IPS DF 19.7 (cell line): ENCODE measurements around the gene HSPB1.
"Not testable (repeated sequence)": the region's sequence is repeated elsewhere in the genome, so short reads cannot be mapped to it uniquely, and the experiment has no call there.

Experiments used
- DNase-seq: peaks from one replicate; pipeline ENCODE4 v3.0.0-alpha.2; 2013; ENCODE audit warnings: low read depth, low spot score

Gene HSPB1

DNA sequence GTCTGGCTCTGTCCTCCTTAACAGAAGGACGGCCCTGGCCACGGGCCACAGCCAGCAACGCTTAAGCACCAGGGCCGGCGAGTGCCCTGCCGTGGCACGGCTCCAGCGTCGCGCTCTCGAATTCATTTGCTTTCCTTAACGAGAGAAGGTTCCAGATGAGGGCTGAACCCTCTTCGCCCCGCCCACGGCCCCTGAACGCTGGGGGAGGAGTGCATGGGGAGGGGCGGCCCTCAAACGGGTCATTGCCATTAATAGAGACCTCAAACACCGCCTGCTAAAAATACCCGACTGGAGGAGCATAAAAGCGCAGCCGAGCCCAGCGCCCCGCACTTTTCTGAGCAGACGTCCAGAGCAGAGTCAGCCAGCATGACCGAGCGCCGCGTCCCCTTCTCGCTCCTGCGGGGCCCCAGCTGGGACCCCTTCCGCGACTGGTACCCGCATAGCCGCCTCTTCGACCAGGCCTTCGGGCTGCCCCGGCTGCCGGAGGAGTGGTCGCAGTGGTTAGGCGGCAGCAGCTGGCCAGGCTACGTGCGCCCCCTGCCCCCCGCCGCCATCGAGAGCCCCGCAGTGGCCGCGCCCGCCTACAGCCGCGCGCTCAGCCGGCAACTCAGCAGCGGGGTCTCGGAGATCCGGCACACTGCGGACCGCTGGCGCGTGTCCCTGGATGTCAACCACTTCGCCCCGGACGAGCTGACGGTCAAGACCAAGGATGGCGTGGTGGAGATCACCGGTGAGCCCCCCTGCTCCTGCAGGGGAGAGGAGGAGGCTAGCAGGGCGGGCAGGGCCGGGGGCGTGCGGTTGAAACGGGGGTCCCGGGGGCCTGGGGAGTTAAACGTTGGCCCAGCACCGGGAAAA lies at the start of gene HSPB1:
Gene HSPB1 (plus strand): TSS at position 327 of the 855 bp plus-strand sequence. CDS start 40 bp downstream, at position 367.
- no peak for DNase-seq

DNA sequence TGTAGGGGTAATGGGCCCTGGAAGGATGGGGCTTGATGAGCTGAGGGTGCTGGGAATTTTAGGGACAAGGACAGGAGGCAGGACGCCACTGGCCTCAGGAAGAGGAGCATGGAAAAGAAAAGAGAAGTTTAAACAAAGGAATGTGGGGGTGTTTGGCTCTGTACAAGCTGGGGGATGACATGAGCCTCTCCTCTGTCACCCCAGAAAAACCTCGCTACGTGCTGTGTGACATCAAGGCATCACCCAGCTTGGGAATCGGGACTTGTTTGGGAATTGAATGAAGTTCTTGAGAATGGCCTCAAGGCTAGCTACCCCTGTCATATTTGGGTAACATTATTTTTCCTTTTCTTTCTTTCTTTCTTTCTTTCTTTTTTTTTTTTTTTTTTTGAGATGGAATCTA lies 47.7 kb upstream of the HSPB1 start:
- DNase-seq = no peak

DNA sequence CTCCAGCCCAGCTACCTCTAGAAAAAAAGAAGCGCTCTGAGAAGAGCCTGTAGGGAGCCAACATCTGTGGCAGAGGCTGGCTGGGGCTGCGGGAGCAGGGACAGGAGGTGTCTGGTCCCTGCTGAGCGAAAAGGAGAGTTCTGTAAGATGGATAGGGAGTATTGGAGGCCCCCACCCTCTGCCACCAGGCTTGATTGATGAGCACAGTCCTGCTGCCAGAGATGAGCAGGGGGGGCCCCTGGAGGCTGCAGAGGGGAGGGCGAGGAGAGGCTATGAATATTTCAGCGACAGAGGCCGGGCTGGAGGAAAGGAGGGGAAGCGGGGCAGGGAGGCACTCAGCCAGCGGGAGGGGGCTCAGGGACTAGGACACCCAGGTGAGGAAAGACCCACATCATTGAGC lies 44.5 kb upstream of the HSPB1 start:
- DNase-seq = no peak

- DNase-seq = no peak
Observed at GRCh38 chr7:76259124-76260093, 43.1 kb upstream of the HSPB1 start.

GRCh38 chr7:76260171-76260703 lies 42.2 kb upstream of the HSPB1 start:
- DNase-seq = no peak

GRCh38 chr7:76261329-76261728 lies 41.1 kb upstream of the HSPB1 start:
- DNase-seq = no peak

GRCh38 chr7:76261931-76262330 lies 40.5 kb upstream of the HSPB1 start:
- no peak for DNase-seq

- DNase-seq = peak; percentile 78
Observed at GRCh38 chr7:76262683-76263402, 39.6 kb upstream of the HSPB1 start.

- no peak for DNase-seq
Observed at GRCh38 chr7:76265299-76265698, 37.2 kb upstream of the HSPB1 start.

DNA sequence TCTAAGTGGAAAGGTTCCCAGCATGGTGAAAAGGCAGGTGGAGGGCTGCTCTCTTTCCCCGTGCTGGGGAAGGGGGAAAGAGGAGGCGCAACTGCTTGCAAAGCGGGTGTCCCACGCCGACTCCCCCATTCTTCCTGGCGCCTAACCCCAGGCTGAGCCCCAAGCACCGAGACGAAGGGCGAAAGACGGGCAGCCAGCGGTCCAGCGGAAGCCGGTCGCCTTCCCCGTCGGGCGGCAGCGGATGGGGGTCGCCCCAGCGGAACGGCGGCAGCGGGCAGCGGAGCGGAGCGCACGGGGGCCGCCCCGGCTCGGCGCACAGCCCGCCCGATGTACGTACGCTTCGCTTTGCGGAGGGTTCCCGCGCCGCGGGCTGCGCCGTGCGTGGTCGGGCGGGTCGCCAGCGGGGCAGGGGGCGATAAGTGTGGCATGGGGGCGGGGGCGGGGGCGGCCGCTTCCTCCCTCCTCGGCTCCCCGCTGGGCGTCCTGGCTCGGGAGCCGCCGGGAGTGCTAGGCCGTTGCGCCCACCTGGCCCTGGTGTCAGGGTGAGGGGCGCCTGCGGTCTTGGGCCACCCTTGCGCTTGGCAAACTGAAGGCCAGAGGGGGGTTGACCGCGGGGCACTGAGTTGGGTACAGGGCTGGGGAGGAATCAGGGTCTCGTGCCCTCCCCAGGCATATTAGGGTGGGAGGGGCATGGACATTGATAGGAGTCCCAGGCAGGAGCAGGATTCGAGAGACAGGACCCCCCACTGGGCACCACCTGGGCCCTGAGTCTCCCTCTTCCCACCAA lies 35.2 kb upstream of the HSPB1 start:
- DNase-seq = no peak

DNA sequence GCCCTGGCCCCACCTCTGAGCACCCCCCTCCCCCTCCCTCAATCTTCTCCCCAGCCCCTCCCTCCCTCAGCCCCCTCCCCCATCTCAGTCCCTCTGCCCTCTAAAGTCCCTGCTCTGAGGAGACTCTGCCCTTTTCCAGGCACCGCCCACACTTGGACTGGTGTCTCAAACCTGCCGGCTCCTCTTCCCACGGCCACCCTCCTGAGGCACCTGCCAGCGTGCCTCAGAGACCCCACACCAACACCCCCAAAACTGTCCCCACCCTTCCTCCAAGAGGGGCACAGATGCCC lies 34.6 kb upstream of the HSPB1 start:
- no peak for DNase-seq

DNA sequence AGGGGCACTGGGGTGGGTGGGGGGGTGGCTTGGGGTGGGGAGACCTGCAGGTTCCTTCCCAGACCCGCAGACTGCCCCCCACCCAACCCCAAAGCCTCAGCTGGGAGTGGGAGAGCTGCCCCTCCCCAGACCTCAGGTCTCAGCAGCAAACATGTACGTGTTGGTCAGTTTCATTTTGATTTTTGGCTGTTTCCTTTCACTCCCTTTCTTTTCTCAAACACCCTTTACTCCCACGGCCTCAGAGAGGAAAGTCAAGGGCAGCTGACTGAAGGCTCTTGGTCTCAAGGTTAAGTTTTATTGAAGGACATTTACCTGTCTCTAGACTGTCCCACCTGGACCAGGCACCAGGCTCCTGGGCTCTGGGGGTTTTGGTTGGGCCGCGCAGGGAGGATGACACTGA lies 34.1 kb upstream of the HSPB1 start:
- DNase-seq = no peak

- no peak for DNase-seq
Observed at GRCh38 chr7:76269895-76270294, 32.6 kb upstream of the HSPB1 start.

GRCh38 chr7:76271384-76271783 lies 31.1 kb upstream of the HSPB1 start:
- not testable (repeated sequence) for DNase-seq

GRCh38 chr7:76272142-76272541 lies 30.3 kb upstream of the HSPB1 start:
- DNase-seq = no peak

GRCh38 chr7:76272851-76273497 lies 29.5 kb upstream of the HSPB1 start:
- DNase-seq = no peak

DNA sequence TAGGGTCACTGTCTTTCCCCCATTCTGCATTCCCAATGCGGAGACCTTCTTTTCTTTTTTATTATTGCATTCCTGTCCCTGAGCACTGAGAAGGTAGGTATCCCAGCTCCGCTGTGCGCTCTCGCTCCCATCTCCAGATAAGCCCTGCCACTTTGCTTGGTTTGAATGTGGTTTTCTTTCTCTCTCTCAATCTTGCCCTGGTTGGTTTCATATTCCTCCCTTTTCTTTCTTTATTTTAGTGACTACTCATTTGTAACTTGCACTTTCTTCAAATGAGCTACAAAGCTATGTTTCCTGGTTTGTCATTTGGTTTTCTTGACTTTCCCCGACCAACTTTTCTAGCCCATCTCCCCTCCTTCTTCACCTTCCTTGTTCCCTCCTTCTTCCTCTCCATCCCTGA lies 29.0 kb upstream of the HSPB1 start:
- DNase-seq = no peak

DNA sequence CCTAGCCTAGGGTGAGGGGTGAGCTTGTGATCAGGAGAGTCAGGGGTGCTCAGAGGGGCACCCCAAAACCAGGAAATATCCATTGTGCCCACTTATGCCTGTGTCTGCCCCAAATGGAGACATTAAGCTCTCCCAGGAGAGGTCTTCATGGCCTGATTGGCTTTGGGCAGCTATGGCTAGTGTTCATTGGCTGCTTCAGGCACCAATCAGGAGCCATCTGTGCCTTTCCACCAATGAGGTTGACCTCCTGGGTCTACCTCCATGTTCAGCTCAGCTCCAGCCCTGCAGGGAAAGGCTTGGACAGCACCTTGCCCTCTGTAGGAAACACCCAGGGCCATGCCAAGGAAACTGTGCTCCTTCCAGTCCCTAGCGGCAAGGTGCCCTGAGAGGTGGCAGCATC lies 23.9 kb upstream of the HSPB1 start:
- DNase-seq = no peak

- no peak for DNase-seq
Observed at GRCh38 chr7:76280408-76280807, 22.1 kb upstream of the HSPB1 start.

DNA sequence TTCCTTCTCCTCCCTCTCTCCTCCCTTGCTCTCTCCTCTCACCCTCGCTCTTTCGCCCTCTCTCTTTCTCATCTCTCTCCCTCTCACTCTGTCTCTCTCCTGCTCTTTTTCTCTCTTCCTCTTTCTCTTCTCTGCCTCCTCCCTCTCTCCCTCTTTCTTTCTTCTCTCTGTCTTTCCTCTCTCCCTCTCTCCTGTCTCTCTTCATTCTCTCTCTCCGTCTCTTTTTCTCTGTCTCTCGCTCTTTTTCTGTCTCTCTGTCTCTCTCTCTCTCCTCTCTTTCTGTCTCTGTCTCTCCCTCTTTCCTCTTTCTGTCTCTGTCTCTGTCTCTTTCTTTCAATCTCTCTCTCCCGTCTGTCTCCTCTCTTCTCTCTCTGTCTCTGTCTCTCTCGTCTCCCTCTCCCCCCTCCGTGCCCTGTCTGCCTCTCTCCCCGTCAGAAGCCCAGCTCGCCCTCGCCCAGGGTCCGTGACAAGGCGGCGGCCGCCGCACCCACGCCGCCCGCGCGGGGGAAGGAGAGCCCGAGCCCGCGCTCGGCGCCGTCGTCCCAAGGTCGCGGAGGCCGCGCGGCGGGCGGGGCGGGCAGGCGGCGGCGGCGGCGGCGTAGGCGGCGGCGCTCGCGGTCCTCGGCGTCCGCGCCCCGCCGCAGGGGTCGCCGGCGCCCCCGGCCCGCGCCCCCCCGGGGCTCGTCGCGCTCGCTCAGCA lies 21.3 kb upstream of the HSPB1 start:
- DNase-seq = no peak
